Adrenal gland (tissue), 5 donors: Measurements from ENCODE around the gene CYP2A13.

Source experiments
- CTCF ChIP-seq, 6 experiments: fragments of 450-650 bp in 4 of 6; fragments of 200-600 bp in 2 of 6; sonication (generic) in 1 of 6; IDR thresholded peaks; 1 replicate in 5 of 6; 2 replicates in 1 of 6; pipeline versions ENCODE4 v1.5.1 to v1.8.0; 2016 to 2021; ENCODE audit warnings: antibody characterized with exemption in 6 of 6, mild to moderate bottlenecking in 2 of 6, moderate library complexity in 1 of 6
- POLR2A ChIP-seq, 2 donors: fragments of 450-650 bp; IDR thresholded peaks; one replicate each; pipeline ENCODE4 v1.6.1; 2017; ENCODE audit warnings: antibody characterized with exemption in 2 of 2, mild to moderate bottlenecking in 2 of 2, moderate library complexity in 1 of 2
- donor health status: DM: no; HTN: no; CAD: no.

GRCh38 chr19:41089959-41090358 lies 1.7 kb downstream of the CYP2A13 start:
- TF ChIP-seq POLR2A (IDR thresholded peaks at IDR 0.05) (no peak), CTCF (IDR thresholded peaks at IDR 0.05) (no peak)
